ENCODE measurements around the gene BDP1.

GRCh38 chr5:71455427-71456361 is at the start of gene BDP1:
- TF ChIP-seq EZH2 (IDR thresholded peaks at IDR 0.05) (no peak), POLR2AphosphoS5 (IDR thresholded peaks at IDR 0.05; ENCODE audit: borderline replicate concordance, low read depth, low read length) (peak; percentile 87), FOXP2 (optimal IDR thresholded peaks at IDR 0.05; ENCODE audit: control extremely low read depth, extremely low read length, insufficient read depth) (no peak)
